ENCODE data around the gene KCNJ4. TPM values are rescaled to one million over a fixed set of nuclear protein-coding genes. Genes with fewer than 3 reads are reported as not detected.

Gene KCNJ4
- total RNA-seq, 1 experiment from 2014 or later, result 0.18 TPM

GRCh38 chr22:38484244-38484643 is 29.2 kb upstream of the KCNJ4 start:
- CTCF ChIA-PET, result no interaction called here
- intact Hi-C loops (cut with micrococcal nuclease; ENCODE audit: unreplicated experiment), result no loop called here
- peaks cover 3% of the 10 kb centered on the region for H3K4me1 ChIP-seq (ENCODE audit: control insufficient read depth, insufficient read depth, low read length)
- H3K9me3 ChIP-seq (ENCODE audit: control insufficient read depth, insufficient read depth, low read depth, low read length), result no peaks in the 10 kb centered on the region
- POLR2A ChIA-PET, result interaction anchor here (0.7 kb wide), 1 partner anchor 301 kb away, joined by 4 read pairs; no protein-coding TSS in a partner anchor
- in situ Hi-C loops (cut with HindIII; ENCODE audit: low pct_unique_long_range_greater_than_20kb, low sequenced_read_pairs), result no loop called here
- no peak overlapping the region for H3K27ac ChIP-seq (ENCODE audit: low read length)
- DNase-seq (ENCODE audit: low read depth, low spot score) (no peak), ATAC-seq (no peak)
- no TSS peak for BruUV-seq (replicated peaks)
- no peaks in the 10 kb centered on the region for H3K27me3 ChIP-seq (ENCODE audit: control insufficient read depth, insufficient read depth, low read length)
- H3K4me3 ChIP-seq (ENCODE audit: low read depth in 2 of 2, low read length in 2 of 2), result no peak overlapping the region
- H3K36me3 ChIP-seq (ENCODE audit: control insufficient read depth, insufficient read depth, low read length), result peaks cover 47% of the 10 kb centered on the region
- no peak for TF ChIP-seq CTCF (IDR thresholded peaks at IDR 0.05)
- no peak for TF ChIP-seq SIN3A (IDR thresholded peaks at IDR 0.05; ENCODE audit: borderline replicate concordance, insufficient read depth, low read depth, low read length)

GRCh38 chr22:38482662-38483308 is 27.8 kb upstream of the KCNJ4 start:
- Histone ChIP-seq H3K4me3 (ENCODE audit: low read depth in 2 of 2, low read length in 2 of 2) (no peak overlapping the region), H3K4me1 (ENCODE audit: control insufficient read depth, insufficient read depth, low read length) (peaks cover 3% of the 10 kb centered on the region), H3K9me3 (ENCODE audit: control insufficient read depth, insufficient read depth, low read depth, low read length) (no peaks in the 10 kb centered on the region), H3K27ac (ENCODE audit: low read length) (no peak overlapping the region), H3K36me3 (ENCODE audit: control insufficient read depth, insufficient read depth, low read length) (peaks cover 37% of the 10 kb centered on the region), H3K27me3 (ENCODE audit: control insufficient read depth, insufficient read depth, low read length) (no peaks in the 10 kb centered on the region)
- BruUV-seq (replicated peaks), result no TSS peak
- TF ChIP-seq POLR2AphosphoS5 (IDR thresholded peaks at IDR 0.05; ENCODE audit: low read depth, low read length), result peak; percentile 44; the same call in 1 of the 2 replicates
- TF ChIP-seq SIN3A (IDR thresholded peaks at IDR 0.05; ENCODE audit: borderline replicate concordance, insufficient read depth, low read depth, low read length), result no peak
- DNase-seq (ENCODE audit: low read depth, low spot score) (no peak), ATAC-seq (no peak)
- in situ Hi-C loops (cut with HindIII; ENCODE audit: low pct_unique_long_range_greater_than_20kb, low sequenced_read_pairs) (no loop called here), intact Hi-C loops (cut with micrococcal nuclease; ENCODE audit: unreplicated experiment) (no loop called here)
- CTCF ChIA-PET, result no interaction called here
- POLR2A ChIA-PET, result no interaction called here

- ChIA-PET CTCF (no interaction called here), POLR2A (no interaction called here)
- H3K4me1 ChIP-seq (ENCODE audit: control insufficient read depth, insufficient read depth, low read length), result peaks cover 3% of the 10 kb centered on the region
- H3K4me3 ChIP-seq (ENCODE audit: low read depth in 2 of 2, low read length in 2 of 2), result no peak overlapping the region
- peak; percentile 71 for TF ChIP-seq POLR2AphosphoS5 (IDR thresholded peaks at IDR 0.05; ENCODE audit: low read depth, low read length)
- TF ChIP-seq SIN3A (IDR thresholded peaks at IDR 0.05; ENCODE audit: borderline replicate concordance, insufficient read depth, low read depth, low read length), result no peak
- no peak for TF ChIP-seq REST (IDR thresholded peaks at IDR 0.05; ENCODE audit: insufficient read depth in 1 of 2, low read depth in 2 of 2, low read length in 1 of 2)
- TF ChIP-seq TCF7L2 (IDR thresholded peaks at IDR 0.05; ENCODE audit: low read depth, low read length), result no peak
- H3K9me3 ChIP-seq (ENCODE audit: control insufficient read depth, insufficient read depth, low read depth, low read length), result no peaks in the 10 kb centered on the region
- H3K36me3 ChIP-seq (ENCODE audit: control insufficient read depth, insufficient read depth, low read length), result peaks cover 37% of the 10 kb centered on the region
- intact Hi-C loops (cut with micrococcal nuclease; ENCODE audit: unreplicated experiment) (no loop called here), in situ Hi-C loops (cut with HindIII; ENCODE audit: low pct_unique_long_range_greater_than_20kb, low sequenced_read_pairs) (no loop called here)
- no TSS peak for BruUV-seq (replicated peaks)
- 0 out of 2 replicates have a peak, but pooled peaks have one; percentile 13 for ATAC-seq
- H3K27me3 ChIP-seq (ENCODE audit: control insufficient read depth, insufficient read depth, low read length), result no peaks in the 10 kb centered on the region
- no peak overlapping the region for H3K27ac ChIP-seq (ENCODE audit: low read length)
- DNase-seq (ENCODE audit: low read depth, low spot score), result no peak
Measured at GRCh38 chr22:38481871-38482332, 26.9 kb upstream of the KCNJ4 start.

All from Panc1 (cell line).